Endothelial cell of umbilical vein (primary cell): ENCODE results near the gene DLGAP1. TPM values are rescaled to one million over a fixed set of nuclear protein-coding genes. Genes with fewer than 3 reads are reported as not detected.

ENCODE experiments used
- BruUV-seq: library from RNA; stranded (reverse); fragments of 400-500 nt; replicated peaks from 2 replicates; lab custom pipeline; 2021; lab: Mats Ljungman, UMichigan
- CTCF ChIA-PET: fragments of 300-600, 350-600 bp; sonication (Branson Sonifier 250); formaldehyde crosslinking; loops from one replicate; lab custom pipeline; 2021; ENCODE audit warnings: antibody characterized with exemption, inconsistent platforms; lab: Charles Lee
- POLR2A ChIA-PET: fragments of 300-600, 350-600 bp; sonication (Branson Sonifier 250); formaldehyde crosslinking; loops from one replicate; lab custom pipeline; 2021; ENCODE audit warnings: antibody characterized with exemption, inconsistent platforms; lab: Charles Lee
- DNase-seq: peaks from one replicate; pipeline ENCODE4 v3.0.0-alpha.2; 2011; ENCODE audit warnings: low read depth, low spot score
- FAIRE-seq: peaks from 2 replicates; lab custom pipeline; 2011; peaks lifted over from hg19 to GRCh38; lab: Jason Lieb, UNC
- H2AFZ ChIP-seq: 2 replicates; pipeline ENCODE4 v1.6.0; 2012; ENCODE audit warnings: low read depth, low read length, control low read depth, inconsistent platforms
- H3K27ac ChIP-seq: 2 replicates; pipeline ENCODE4 v1.5.1; 2011; ENCODE audit warnings: low read depth, mild to moderate bottlenecking, control low read depth, low read length, moderate library complexity; ENCODE audit not compliant: insufficient read depth
- H3K27me3 ChIP-seq, 2 experiments: 2 replicates each; pipeline versions ENCODE4 v1.6.0 to v1.6.1; 2011; ENCODE audit warnings: low read length in 2 of 2, mixed read lengths in 1 of 2; ENCODE audit not compliant: control insufficient read depth in 2 of 2, insufficient read depth in 2 of 2
- H3K36me3 ChIP-seq, 2 experiments: 2 replicates in 1 of 2; 3 replicates in 1 of 2; pipeline ENCODE4 v1.5.1; 2011; ENCODE audit warnings: low read length in 2 of 2, mild to moderate bottlenecking in 1 of 2, moderate library complexity in 1 of 2; ENCODE audit not compliant: control insufficient read depth in 2 of 2, insufficient read depth in 2 of 2; ENCODE audit errors: extremely low read depth in 1 of 2
- H3K4me1 ChIP-seq: 3 replicates; pipeline ENCODE4 v1.5.1; 2011; ENCODE audit warnings: mild to moderate bottlenecking, low read length; ENCODE audit not compliant: control insufficient read depth, insufficient read depth; ENCODE audit errors: extremely low read depth
- H3K4me2 ChIP-seq: 2 replicates; pipeline ENCODE4 v1.6.1; 2011; ENCODE audit warnings: low read length, control low read depth, mixed read lengths; ENCODE audit not compliant: insufficient read depth
- H3K4me3 ChIP-seq, 3 experiments: fragments of 200-600 bp in 1 of 3; sonication (generic), shearing (Covaris generic) in 1 of 3; replicated peaks in 1 of 3; 2 replicates each; pipeline ENCODE4 v1.5.1; 2011 to 2016; ENCODE audit warnings: control low read depth in 3 of 3, low read length in 3 of 3, mild to moderate bottlenecking in 2 of 3, inconsistent platforms in 1 of 3, low read depth in 1 of 3, moderate library complexity in 1 of 3; ENCODE audit not compliant: insufficient read depth in 1 of 3
- H3K79me2 ChIP-seq: 2 replicates; pipeline ENCODE4 v1.6.0; 2012; ENCODE audit warnings: low read length, inconsistent platforms; ENCODE audit not compliant: control insufficient read depth, insufficient read depth
- H3K9ac ChIP-seq: replicated peaks from 2 replicates; pipeline ENCODE3; 2011; ENCODE audit warnings: low read length, control low read depth; ENCODE audit not compliant: insufficient read depth; ENCODE audit errors: extremely low read depth
- H3K9me1 ChIP-seq: replicated peaks from 3 replicates; pipeline ENCODE4 v1.6.0; 2011; ENCODE audit warnings: mild to moderate bottlenecking, low read length; ENCODE audit not compliant: control insufficient read depth, insufficient read depth; ENCODE audit errors: extremely low read depth
- H3K9me3 ChIP-seq: replicated peaks from 2 replicates; pipeline ENCODE4 v1.5.1; 2012; ENCODE audit warnings: low read length, inconsistent platforms; ENCODE audit not compliant: control insufficient read depth, insufficient read depth
- H4K20me1 ChIP-seq: replicated peaks from 2 replicates; pipeline ENCODE3; 2011; ENCODE audit warnings: mild to moderate bottlenecking, low read length; ENCODE audit not compliant: control insufficient read depth, insufficient read depth; ENCODE audit errors: extremely low read depth
- CTCF ChIP-seq, 2 donors: IDR thresholded peaks; 1 replicate in 1 of 2; 2 replicates in 1 of 2; pipeline ENCODE4 v1.5.1; 2011; ENCODE audit warnings: low read length in 2 of 2, mild to moderate bottlenecking in 2 of 2, moderate library complexity in 2 of 2, control low read depth in 1 of 2, inconsistent platforms in 1 of 2, low read depth in 1 of 2; ENCODE audit not compliant: insufficient read depth in 1 of 2; ENCODE audit errors: extremely low read depth in 1 of 2
- EZH2 ChIP-seq: IDR thresholded peaks from 2 replicates; pipeline ENCODE4 v1.6.1; 2012; ENCODE audit warnings: borderline replicate concordance, low read depth, mild to moderate bottlenecking, moderate library complexity, low read length, inconsistent platforms; ENCODE audit not compliant: severe bottlenecking
- FOS ChIP-seq: IDR thresholded peaks from 2 replicates; pipeline ENCODE4 v1.6.1; 2011; ENCODE audit warnings: mild to moderate bottlenecking, low read length, moderate library complexity, borderline replicate concordance; ENCODE audit not compliant: insufficient read depth
- GATA2 ChIP-seq: IDR thresholded peaks from 2 replicates; pipeline ENCODE4 v1.7.0; 2011; ENCODE audit warnings: low read depth, mild to moderate bottlenecking, moderate library complexity, mixed read lengths, low read length; ENCODE audit not compliant: insufficient read length, insufficient read depth
- JUN ChIP-seq: IDR thresholded peaks from 2 replicates; pipeline ENCODE4 v1.6.1; 2011; ENCODE audit warnings: borderline replicate concordance, low read depth; ENCODE audit not compliant: insufficient read length, insufficient read depth
- MAX ChIP-seq: IDR thresholded peaks from 2 replicates; pipeline ENCODE4 v1.6.1; 2011; ENCODE audit not compliant: insufficient read depth, insufficient read length
- MYC ChIP-seq: IDR thresholded peaks from one replicate; pipeline ENCODE4 v1.6.1; 2011; ENCODE audit warnings: mild to moderate bottlenecking, low read depth, low read length
- POLR2A ChIP-seq: IDR thresholded peaks from 2 replicates; pipeline ENCODE4 v1.6.1; 2012; ENCODE audit warnings: low read depth, mild to moderate bottlenecking, control low read depth, low read length
- POLR2AphosphoS5 ChIP-seq: IDR thresholded peaks from 2 replicates; pipeline ENCODE4 v1.6.1; 2012; ENCODE audit warnings: low read depth, mild to moderate bottlenecking, control low read depth, low read length, moderate library complexity; ENCODE audit not compliant: insufficient read depth
- dilution Hi-C: fragments of 300-500 bp; cut with MboI; formaldehyde crosslinking; loops from one replicate; pipeline ENCODE4 v1.15.0; 2019; ENCODE audit warnings: low sequenced_read_pairs; ENCODE audit not compliant: extremely low pct_ligation_motif_present
- intact Hi-C: fragments of 100-400 bp; cut with micrococcal nuclease; formaldehyde crosslinking; loops from one replicate; pipeline ENCODE4 v1.10.0; 2022
- polyA plus RNA-seq, 4 experiments: library from polyadenylated mRNA; depleted of rRNA in 3 of 4; stranded (reverse) in 3 of 4; unstranded in 1 of 4; fragments of >200 nt; gene quantifications; 2 replicates each; pipeline versions ENCODE4 v1.2.1 to v1.2.3, GENCODE V29; 2011 to 2012; ENCODE audit warnings: missing spikeins in 1 of 4
- total RNA-seq: library from RNA; stranded (reverse); gene quantifications from 2 replicates; pipeline ENCODE4 v1.2.3, GENCODE V29; 2021

The DLGAP1 gene
- total and polyA plus RNA-seq, 2 donors (not counting 3 experiments of a cell fraction or from before 2014, with no cell fraction given), result 0.04 TPM; not detected in 1

- no peaks in the 10 kb centered on the region for H3K9me1 ChIP-seq
- H3K9ac ChIP-seq, result no peak overlapping the region
- H3K36me3 ChIP-seq, result no peaks in the 10 kb centered on the region
- H2AFZ ChIP-seq, result no peak overlapping the region
- no peak overlapping the region for H3K4me2 ChIP-seq
- H3K27me3 ChIP-seq, result no peaks in the 10 kb centered on the region
- no peaks in the 10 kb centered on the region for H3K4me1 ChIP-seq
- intact Hi-C loops, result no loop called here
- no TSS peak for BruUV-seq
- no peak overlapping the region for H3K4me3 ChIP-seq
- dilution Hi-C loops, result no loop called here
- no peaks in the 10 kb centered on the region for H3K9me3 ChIP-seq
- H4K20me1 ChIP-seq, result no peaks in the 10 kb centered on the region
- no peak for TF ChIP-seq FOS
- TF ChIP-seq POLR2AphosphoS5, result no peak
- no peak for TF ChIP-seq MAX
- TF ChIP-seq JUN, result no peak
- no peak for TF ChIP-seq EZH2
- no peak for TF ChIP-seq GATA2
- no peak for TF ChIP-seq CTCF (IDR thresholded peaks at IDR 0.05; ENCODE audit: extremely low read depth in 1 of 2, insufficient read depth in 1 of 2, low read depth in 1 of 2, low read length in 2 of 2)
- TF ChIP-seq MYC, result no peak
- no peak for TF ChIP-seq POLR2A
- H3K27ac ChIP-seq, result no peak overlapping the region
- POLR2A ChIA-PET, result no interaction called here
- CTCF ChIA-PET, result no interaction called here
- DNase-seq (no peak), FAIRE-seq (no peak)
- no peaks in the 10 kb centered on the region for H3K79me2 ChIP-seq
These were observed 380.5 kb downstream of the DLGAP1 start for GRCh38 chr18:4074647-4075046.
